ENCODE results near the gene VPS36. TPM values are rescaled to one million over a fixed set of nuclear protein-coding genes. Genes with fewer than 3 reads are reported as not detected.

Gene VPS36
- total RNA-seq, 1 donor from 2014 or later: 72.7 TPM

GRCh38 chr13:52406629-52407028 is 43.8 kb downstream of the VPS36 start:
- H3K4me3 Mint-ChIP-seq: peak overlapping the region; percentile 74

GRCh38 chr13:52405767-52406494 is 44.5 kb downstream of the VPS36 start, which contains the start of gene THSD1:
THSD1 (minus strand) TSS chr13:52406172; CDS start chr13:52402600, 3,572 bp downstream.
- TF ChIP-seq EZH2phosphoT487 (IDR thresholded peaks at IDR 0.05) (peak; percentile 46), CTCF (IDR thresholded peaks at IDR 0.05) (no peak), EZH2 (IDR thresholded peaks at IDR 0.05) (peak; percentile 82)
- Histone ChIP-seq H3K9me3 (ENCODE audit: low read depth) (no peaks in the 10 kb centered on the region), H3K4me2 (peak within 1 kb of the TSS; percentile 79), H3K9ac (no peak within 1 kb of the TSS), H3K4me1 (peaks cover 3% of the 10 kb centered on the region), H3K36me3 (no peaks in the 10 kb centered on the region), H4K20me1 (ENCODE audit: low read depth) (no peaks in the 10 kb centered on the region), H3F3A (ENCODE audit: low read depth) (peaks cover 4% of the 10 kb centered on the region), H3K79me2 (ENCODE audit: low read depth) (no peaks in the 10 kb centered on the region), H3K4me3 (peak within 1 kb of the TSS; percentile 54), H2AFZ (replicated peaks) (peak within 1 kb of the TSS; percentile 77), H3K27ac (no peak within 1 kb of the TSS), H3K27me3 (peaks cover 50% of the 10 kb centered on the region)
- no peak within 1 kb of the TSS for H3K27ac Mint-ChIP-seq
- no peaks in the 10 kb centered on the region for H3K9me3 Mint-ChIP-seq
- peak within 1 kb of the TSS; percentile 84 for H3K4me3 Mint-ChIP-seq
- H3K27me3 Mint-ChIP-seq (ENCODE audit: insufficient read depth, low read depth): peaks cover 17% of the 10 kb centered on the region
- DNase-seq (ENCODE audit: low spot score): peak; percentile 62
- H3K4me1 Mint-ChIP-seq: no peaks in the 10 kb centered on the region
- H3K36me3 Mint-ChIP-seq: peaks cover 15% of the 10 kb centered on the region

More at GRCh38 chr13:52406629-52407028, 43.8 kb downstream of the VPS36 start:
- no peak for DNase-seq (ENCODE audit: low spot score)
- Histone ChIP-seq H3K4me1 (peaks cover 3% of the 10 kb centered on the region), H3K79me2 (ENCODE audit: low read depth) (no peaks in the 10 kb centered on the region), H3K4me3 (peak overlapping the region; percentile 54), H3K27ac (no peak overlapping the region), H4K20me1 (ENCODE audit: low read depth) (no peaks in the 10 kb centered on the region), H2AFZ (replicated peaks) (no peak overlapping the region), H3K36me3 (no peaks in the 10 kb centered on the region), H3F3A (ENCODE audit: low read depth) (peaks cover 4% of the 10 kb centered on the region), H3K9ac (no peak overlapping the region), H3K4me2 (peak overlapping the region; percentile 79), H3K27me3 (peaks cover 50% of the 10 kb centered on the region), H3K9me3 (ENCODE audit: low read depth) (no peaks in the 10 kb centered on the region)
- TF ChIP-seq EZH2phosphoT487 (IDR thresholded peaks at IDR 0.05) (no peak), CTCF (IDR thresholded peaks at IDR 0.05) (no peak), EZH2 (IDR thresholded peaks at IDR 0.05) (no peak)
- Mint-ChIP-seq H3K27ac (no peak overlapping the region), H3K9me3 (no peaks in the 10 kb centered on the region), H3K36me3 (peaks cover 15% of the 10 kb centered on the region), H3K4me1 (no peaks in the 10 kb centered on the region), H3K27me3 (ENCODE audit: insufficient read depth, low read depth) (peaks cover 17% of the 10 kb centered on the region)

- H3F3A ChIP-seq (ENCODE audit: low read depth): peaks cover 4% of the 10 kb centered on the region
- Mint-ChIP-seq H3K9me3 (no peaks in the 10 kb centered on the region), H3K4me3 (peak overlapping the region; percentile 84), H3K27me3 (ENCODE audit: insufficient read depth, low read depth) (peaks cover 17% of the 10 kb centered on the region), H3K4me1 (no peaks in the 10 kb centered on the region), H3K36me3 (peaks cover 12% of the 10 kb centered on the region), H3K27ac (no peak overlapping the region)
- no peak overlapping the region for H3K9ac ChIP-seq
- H3K4me3 ChIP-seq: peak overlapping the region; percentile 54
- peaks cover 3% of the 10 kb centered on the region for H3K4me1 ChIP-seq
- H4K20me1 ChIP-seq (ENCODE audit: low read depth): no peaks in the 10 kb centered on the region
- H3K27me3 ChIP-seq: peaks cover 50% of the 10 kb centered on the region
- no peaks in the 10 kb centered on the region for H3K9me3 ChIP-seq (ENCODE audit: low read depth)
- DNase-seq (ENCODE audit: low spot score): peak; percentile 19
- no peaks in the 10 kb centered on the region for H3K36me3 ChIP-seq
- TF ChIP-seq CTCF (IDR thresholded peaks at IDR 0.05) (no peak), EZH2phosphoT487 (IDR thresholded peaks at IDR 0.05) (no peak), EZH2 (IDR thresholded peaks at IDR 0.05) (no peak)
- H3K79me2 ChIP-seq (ENCODE audit: low read depth): no peaks in the 10 kb centered on the region
- peak overlapping the region; percentile 77 for H2AFZ ChIP-seq (replicated peaks)
- H3K27ac ChIP-seq: no peak overlapping the region
- H3K4me2 ChIP-seq: peak overlapping the region; percentile 79
Measured at GRCh38 chr13:52405369-52405766, 45.1 kb downstream of the VPS36 start.

Data from neural progenitor cell (in vitro differentiated cells).